ENCODE measurements around the gene NFE2L2.

The NFE2L2 gene

DNA sequence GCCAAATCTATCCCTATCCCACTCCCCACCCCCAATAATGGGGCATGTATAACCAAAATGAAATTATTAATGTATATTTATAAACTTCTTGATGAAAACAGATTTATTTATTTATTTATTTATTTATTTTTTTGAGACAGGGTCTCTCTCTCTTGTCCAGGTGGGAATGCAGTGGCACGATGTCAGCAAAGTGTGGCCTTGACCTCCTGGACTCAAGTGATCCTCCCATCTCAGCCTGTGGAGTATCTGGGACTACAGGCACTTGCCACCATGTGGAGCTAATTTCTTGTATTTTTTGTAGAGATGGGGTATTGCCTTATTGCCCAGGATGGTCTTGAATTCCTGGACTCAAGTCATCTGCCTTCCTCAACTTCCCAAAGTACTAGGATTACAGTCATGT, 79.9 kb downstream of the NFE2L2 start:
- Histone ChIP-seq H3K9me3 (ENCODE audit: insufficient read depth, low read depth, low read length) (no peaks in the 10 kb centered on the region), H2AFZ (ENCODE audit: low read length) (no peak overlapping the region), H3K9ac (ENCODE audit: low read depth, low read length, poor library complexity, severe bottlenecking) (no peak overlapping the region), H3K4me2 (ENCODE audit: low read depth, low read length, poor library complexity, severe bottlenecking) (no peak overlapping the region), H3K4me3 (ENCODE audit: low read length, poor library complexity, severe bottlenecking) (no peak overlapping the region), H3F3A (ENCODE audit: low read depth) (no peaks in the 10 kb centered on the region), H3K27me3 (ENCODE audit: insufficient read depth, low read length, poor library complexity, severe bottlenecking) (no peaks in the 10 kb centered on the region), H3K9me2 (replicated peaks; ENCODE audit: low read depth, low read length) (no peaks in the 10 kb centered on the region), H3K79me2 (ENCODE audit: insufficient read depth, low read length) (no peaks in the 10 kb centered on the region), H4K20me1 (ENCODE audit: insufficient read depth, low read length, poor library complexity, severe bottlenecking) (no peaks in the 10 kb centered on the region), H3K36me3 (ENCODE audit: insufficient read depth, low read length) (no peaks in the 10 kb centered on the region), H3K4me1 (ENCODE audit: insufficient read depth, low read length, poor library complexity, severe bottlenecking) (no peaks in the 10 kb centered on the region)
- no peak for TF ChIP-seq EZH2phosphoT487 (IDR thresholded peaks at IDR 0.05; ENCODE audit: borderline replicate concordance)
- TF ChIP-seq, protein P1, sequence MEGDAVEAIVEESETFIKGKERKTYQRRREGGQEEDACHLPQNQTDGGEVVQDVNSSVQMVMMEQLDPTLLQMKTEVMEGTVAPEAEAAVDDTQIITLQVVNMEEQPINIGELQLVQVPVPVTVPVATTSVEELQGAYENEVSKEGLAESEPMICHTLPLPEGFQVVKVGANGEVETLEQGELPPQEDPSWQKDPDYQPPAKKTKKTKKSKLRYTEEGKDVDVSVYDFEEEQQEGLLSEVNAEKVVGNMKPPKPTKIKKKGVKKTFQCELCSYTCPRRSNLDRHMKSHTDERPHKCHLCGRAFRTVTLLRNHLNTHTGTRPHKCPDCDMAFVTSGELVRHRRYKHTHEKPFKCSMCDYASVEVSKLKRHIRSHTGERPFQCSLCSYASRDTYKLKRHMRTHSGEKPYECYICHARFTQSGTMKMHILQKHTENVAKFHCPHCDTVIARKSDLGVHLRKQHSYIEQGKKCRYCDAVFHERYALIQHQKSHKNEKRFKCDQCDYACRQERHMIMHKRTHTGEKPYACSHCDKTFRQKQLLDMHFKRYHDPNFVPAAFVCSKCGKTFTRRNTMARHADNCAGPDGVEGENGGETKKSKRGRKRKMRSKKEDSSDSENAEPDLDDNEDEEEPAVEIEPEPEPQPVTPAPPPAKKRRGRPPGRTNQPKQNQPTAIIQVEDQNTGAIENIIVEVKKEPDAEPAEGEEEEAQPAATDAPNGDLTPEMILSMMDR (conservative IDR thresholded peaks at IDR 0.05; ENCODE audit: low read length): no peak

DNA sequence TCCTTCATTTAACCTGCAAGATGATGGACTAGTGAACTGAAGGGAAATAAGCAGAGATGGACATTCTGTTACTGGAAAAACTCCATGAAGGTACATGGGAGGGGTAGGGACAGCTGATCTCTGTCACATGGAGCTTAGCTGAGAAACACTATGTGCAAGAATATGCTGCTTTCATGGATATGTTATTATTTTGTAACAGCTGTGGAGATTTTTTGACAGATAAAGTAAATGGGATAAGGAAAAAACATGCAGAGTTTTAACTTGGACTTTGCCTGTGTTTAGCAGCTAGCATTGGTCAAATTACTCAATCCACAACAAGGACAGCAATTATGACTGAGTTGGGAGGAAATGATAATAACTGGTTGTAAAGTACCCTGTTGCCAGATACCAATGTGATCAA, 80.7 kb downstream of the NFE2L2 start:
- Histone ChIP-seq H3K9ac (ENCODE audit: low read depth, low read length, poor library complexity, severe bottlenecking) (no peak overlapping the region), H4K20me1 (ENCODE audit: insufficient read depth, low read length, poor library complexity, severe bottlenecking) (no peaks in the 10 kb centered on the region), H3K79me2 (ENCODE audit: insufficient read depth, low read length) (no peaks in the 10 kb centered on the region), H3K4me3 (ENCODE audit: low read length, poor library complexity, severe bottlenecking) (no peak overlapping the region), H3F3A (ENCODE audit: low read depth) (no peaks in the 10 kb centered on the region), H3K9me3 (ENCODE audit: insufficient read depth, low read depth, low read length) (no peaks in the 10 kb centered on the region), H3K4me2 (ENCODE audit: low read depth, low read length, poor library complexity, severe bottlenecking) (no peak overlapping the region), H3K4me1 (ENCODE audit: insufficient read depth, low read length, poor library complexity, severe bottlenecking) (no peaks in the 10 kb centered on the region), H2AFZ (ENCODE audit: low read length) (no peak overlapping the region), H3K9me2 (replicated peaks; ENCODE audit: low read depth, low read length) (no peaks in the 10 kb centered on the region), H3K27me3 (ENCODE audit: insufficient read depth, low read length, poor library complexity, severe bottlenecking) (no peaks in the 10 kb centered on the region), H3K36me3 (ENCODE audit: insufficient read depth, low read length) (no peaks in the 10 kb centered on the region)
- TF ChIP-seq, protein P1 (conservative IDR thresholded peaks at IDR 0.05; ENCODE audit: low read length): no peak
- no peak for TF ChIP-seq EZH2phosphoT487 (IDR thresholded peaks at IDR 0.05; ENCODE audit: borderline replicate concordance)

All from Loucy (cell line).